GM12801 (cell line): ENCODE data around the gene INS.

Experiments used
- CTCF ChIP-seq: IDR thresholded peaks from one replicate; pipeline ENCODE4 v1.5.1; 2011; ENCODE audit warnings: control low read depth; ENCODE audit not compliant: insufficient read length; ENCODE audit errors: extremely low read depth

Gene INS

GRCh38 chr11:2176389-2176900 lies 15.4 kb upstream of the INS start:
- TF ChIP-seq CTCF = no peak

GRCh38 chr11:2175659-2176058 lies 14.7 kb upstream of the INS start:
- no peak for TF ChIP-seq CTCF

- no peak for TF ChIP-seq CTCF
These were observed 13.4 kb upstream of the INS start for GRCh38 chr11:2174361-2174760.

- no peak for TF ChIP-seq CTCF
These were observed 12.8 kb upstream of the INS start for GRCh38 chr11:2173761-2174160.

- no peak for TF ChIP-seq CTCF
These were observed 12.2 kb upstream of the INS start for GRCh38 chr11:2173150-2173693.

GRCh38 chr11:2172676-2173075 lies 11.7 kb upstream of the INS start:
- no peak for TF ChIP-seq CTCF

GRCh38 chr11:2171591-2172003 lies 10.6 kb upstream of the INS start, which contains the start of gene TH:
Gene TH (minus strand): TSS chr11:2171815. CDS start chr11:2171786, 29 bp downstream.
- no peak for TF ChIP-seq CTCF
